AG10803 (cell line): Measurements from ENCODE around the gene AQP1.

Experiments used
- DNase-seq: peaks from one replicate; pipeline ENCODE4 v3.0.0; 2010; ENCODE audit warnings: low read depth
- H3K4me3 ChIP-seq: 2 replicates; pipeline ENCODE4 v1.5.1; 2011; ENCODE audit warnings: mild to moderate bottlenecking, low read length, control low read depth
- TF ChIP-seq, protein P1 (sequence below): conservative IDR thresholded peaks from 2 replicates; pipeline ENCODE4 v1.5.1; 2011; ENCODE audit warnings: mild to moderate bottlenecking, low read length, control low read depth, inconsistent platforms

The AQP1 gene

DNA sequence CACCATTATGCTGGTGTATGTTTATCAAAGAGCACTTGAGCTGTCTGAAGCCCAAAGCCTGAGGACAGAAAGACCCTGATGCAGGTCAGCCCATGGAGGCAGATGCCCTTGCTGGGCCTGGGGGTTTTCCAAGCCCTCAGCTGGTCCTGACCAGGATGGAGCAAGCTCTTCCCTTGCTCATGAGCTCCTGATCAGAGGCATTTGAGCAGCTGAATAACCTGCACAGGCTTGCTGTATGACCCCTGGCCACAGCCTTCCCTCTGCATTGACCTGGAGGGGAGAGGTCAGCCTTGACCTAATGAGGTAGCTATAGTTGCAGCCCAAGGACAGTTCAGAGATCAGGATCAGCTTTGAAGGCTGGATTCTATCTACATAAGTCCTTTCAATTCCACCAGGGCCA is 13.0 kb downstream of the AQP1 start:
- TF ChIP-seq, protein P1, sequence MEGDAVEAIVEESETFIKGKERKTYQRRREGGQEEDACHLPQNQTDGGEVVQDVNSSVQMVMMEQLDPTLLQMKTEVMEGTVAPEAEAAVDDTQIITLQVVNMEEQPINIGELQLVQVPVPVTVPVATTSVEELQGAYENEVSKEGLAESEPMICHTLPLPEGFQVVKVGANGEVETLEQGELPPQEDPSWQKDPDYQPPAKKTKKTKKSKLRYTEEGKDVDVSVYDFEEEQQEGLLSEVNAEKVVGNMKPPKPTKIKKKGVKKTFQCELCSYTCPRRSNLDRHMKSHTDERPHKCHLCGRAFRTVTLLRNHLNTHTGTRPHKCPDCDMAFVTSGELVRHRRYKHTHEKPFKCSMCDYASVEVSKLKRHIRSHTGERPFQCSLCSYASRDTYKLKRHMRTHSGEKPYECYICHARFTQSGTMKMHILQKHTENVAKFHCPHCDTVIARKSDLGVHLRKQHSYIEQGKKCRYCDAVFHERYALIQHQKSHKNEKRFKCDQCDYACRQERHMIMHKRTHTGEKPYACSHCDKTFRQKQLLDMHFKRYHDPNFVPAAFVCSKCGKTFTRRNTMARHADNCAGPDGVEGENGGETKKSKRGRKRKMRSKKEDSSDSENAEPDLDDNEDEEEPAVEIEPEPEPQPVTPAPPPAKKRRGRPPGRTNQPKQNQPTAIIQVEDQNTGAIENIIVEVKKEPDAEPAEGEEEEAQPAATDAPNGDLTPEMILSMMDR, result no peak
- DNase-seq, result no peak
- H3K4me3 ChIP-seq, result no peak overlapping the region

DNA sequence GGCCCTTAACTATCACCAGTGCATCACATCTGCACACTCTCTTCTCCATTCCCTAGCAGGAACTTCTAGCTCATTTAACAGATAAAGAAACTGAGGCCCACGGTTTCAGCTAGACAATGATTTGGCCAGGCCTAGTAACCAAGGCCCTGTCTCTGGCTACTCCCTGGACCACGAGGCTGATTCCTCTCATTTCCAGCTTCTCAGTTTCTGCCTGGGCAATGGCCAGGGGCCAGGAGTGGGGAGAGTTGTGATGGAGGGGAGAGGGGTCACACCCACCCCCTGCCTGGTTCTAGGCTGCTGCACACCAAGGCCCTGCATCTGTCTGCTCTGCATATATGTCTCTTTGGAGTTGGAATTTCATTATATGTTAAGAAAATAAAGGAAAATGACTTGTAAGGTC is 13.5 kb downstream of the AQP1 start:
- no peak for DNase-seq
- H3K4me3 ChIP-seq, result no peak overlapping the region
- TF ChIP-seq, protein P1, result no peak

DNA sequence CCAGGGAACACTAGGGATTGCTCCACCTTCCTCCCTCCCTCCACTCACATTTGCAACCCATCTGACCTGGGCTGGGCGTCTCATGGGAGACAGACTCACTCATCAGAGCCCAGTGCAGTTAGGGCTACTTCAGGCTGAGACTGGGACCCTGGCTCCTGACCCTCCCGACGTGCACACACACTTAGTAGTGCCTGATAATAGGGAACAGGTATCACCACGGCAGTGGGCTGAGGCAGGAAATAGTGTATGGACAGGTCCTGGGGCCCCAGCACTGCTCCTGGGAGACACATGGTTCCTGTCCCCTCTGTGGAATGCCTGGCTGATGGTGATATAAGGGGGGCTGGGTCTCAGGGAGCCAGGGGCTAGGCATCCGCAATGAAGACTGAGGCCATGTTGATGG is 14.3 kb downstream of the AQP1 start:
- DNase-seq, result no peak
- H3K4me3 ChIP-seq, result no peak overlapping the region
- TF ChIP-seq, protein P1, result no peak

DNA sequence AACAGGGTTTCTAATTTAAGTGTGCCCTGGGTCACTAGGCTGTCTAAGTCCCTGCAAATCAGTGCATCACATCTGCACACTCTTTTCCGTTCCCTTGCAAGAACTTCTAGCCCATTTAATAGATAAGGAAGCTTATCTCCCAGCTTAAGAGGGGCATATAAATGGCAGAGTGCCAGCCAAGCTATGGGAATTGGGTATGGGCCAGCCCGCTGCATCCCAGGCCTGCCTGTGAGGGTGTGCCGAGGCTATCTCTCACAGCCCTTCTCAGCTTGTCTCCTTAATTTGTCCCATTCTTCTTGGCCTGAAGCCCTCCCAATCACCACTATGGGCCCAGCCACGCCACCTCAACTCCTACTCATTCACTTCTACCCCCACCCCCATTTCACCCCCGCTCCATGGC is 14.7 kb downstream of the AQP1 start:
- no peak for DNase-seq
- no peak overlapping the region for H3K4me3 ChIP-seq
- TF ChIP-seq, protein P1, result no peak

DNA sequence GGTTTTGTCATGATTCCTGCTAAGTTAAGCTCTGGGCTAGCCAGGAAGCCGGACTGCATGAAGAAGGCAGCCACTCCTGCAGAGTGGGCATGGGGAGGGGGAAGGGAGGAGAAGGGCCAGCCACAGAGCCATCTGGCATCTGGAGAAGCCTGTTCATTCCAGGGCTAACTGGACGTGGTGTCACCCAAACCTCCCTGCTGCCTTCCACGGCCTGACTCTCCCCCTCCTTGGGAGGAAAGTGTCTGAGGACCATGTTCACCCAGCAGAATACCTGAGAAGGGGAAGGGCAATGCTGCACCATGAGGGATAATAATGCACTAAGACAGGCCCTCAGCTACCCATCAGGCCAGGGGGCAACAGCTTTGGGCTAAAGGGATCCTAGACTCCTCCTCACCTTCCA is 15.4 kb downstream of the AQP1 start:
- TF ChIP-seq, protein P1, result no peak
- DNase-seq, result no peak
- H3K4me3 ChIP-seq, result no peak overlapping the region

DNA sequence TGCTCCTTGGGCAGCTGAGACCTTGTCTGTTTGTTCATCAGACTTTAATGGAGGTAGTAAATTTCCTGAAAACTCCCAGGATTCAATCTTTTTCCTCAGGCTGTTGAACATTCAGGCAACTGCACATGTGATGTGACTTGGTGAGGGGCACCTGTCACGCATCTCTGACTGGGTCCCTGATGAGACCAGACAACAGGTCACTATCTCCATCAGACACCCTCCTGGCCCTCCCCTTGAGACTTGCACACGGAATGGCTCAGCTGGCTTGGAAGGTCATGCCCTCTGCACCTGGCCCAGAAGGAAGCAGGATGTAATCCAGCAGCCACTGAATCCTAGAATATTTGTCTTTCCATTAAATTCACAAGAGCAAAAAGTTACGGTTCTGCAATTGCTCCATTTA is 15.9 kb downstream of the AQP1 start:
- H3K4me3 ChIP-seq, result no peak overlapping the region
- DNase-seq, result no peak
- TF ChIP-seq, protein P1, result no peak

DNA sequence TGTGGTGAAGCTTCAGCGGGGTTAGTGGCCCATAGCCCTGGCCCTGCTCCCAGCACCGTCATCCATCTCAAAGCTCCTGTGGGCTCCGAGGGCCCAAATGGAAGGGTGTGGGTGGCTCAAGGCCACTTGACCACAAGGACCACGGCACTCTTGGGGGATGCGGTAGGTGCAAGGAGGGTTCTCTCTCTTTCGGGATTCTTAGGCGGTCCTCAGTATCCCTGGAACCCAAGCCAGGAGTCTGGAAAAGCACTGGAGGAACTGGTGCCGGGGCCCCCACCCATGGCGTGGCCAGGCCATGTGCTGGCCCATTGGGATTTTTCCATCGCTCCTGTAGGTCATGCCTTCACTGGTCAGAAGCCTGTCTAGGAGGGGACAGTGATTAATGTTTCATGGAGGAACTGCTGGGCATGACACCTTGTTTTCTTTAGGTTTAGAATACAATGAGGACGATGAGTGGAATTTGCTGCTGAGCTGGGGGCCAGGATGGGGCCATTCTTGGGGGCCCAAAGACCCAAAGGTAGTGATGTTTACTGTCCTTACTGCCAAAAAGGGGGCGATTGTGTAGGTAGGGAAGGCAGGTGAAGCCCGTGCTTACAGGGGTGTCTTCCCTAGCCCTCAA is 16.7 kb downstream of the AQP1 start:
- TF ChIP-seq, protein P1, result no peak
- no peak overlapping the region for H3K4me3 ChIP-seq
- DNase-seq, result no peak
